Hematopoietic multipotent progenitor cell treated with erythropoietin and hydrocortisone succinate and interleukin-3 and kit ligand, for 15 days (in vitro differentiated cells): ENCODE data around the gene CNDP2.

ENCODE experiments used
- DNase-seq: peaks from one replicate; pipeline ENCODE4 v3.0.0-alpha.2; 2015; ENCODE audit warnings: low spot score

Gene CNDP2

GRCh38 chr18:74495581-74496507 is at the start of gene CNDP2:
CNDP2 (plus strand) TSS chr18:74496363; CDS start chr18:74499974, 3,611 bp downstream.
- DNase-seq: peak; percentile 93

- no peak for DNase-seq
These were observed 49.3 kb upstream of the CNDP2 start for GRCh38 chr18:74446631-74447403.

DNA sequence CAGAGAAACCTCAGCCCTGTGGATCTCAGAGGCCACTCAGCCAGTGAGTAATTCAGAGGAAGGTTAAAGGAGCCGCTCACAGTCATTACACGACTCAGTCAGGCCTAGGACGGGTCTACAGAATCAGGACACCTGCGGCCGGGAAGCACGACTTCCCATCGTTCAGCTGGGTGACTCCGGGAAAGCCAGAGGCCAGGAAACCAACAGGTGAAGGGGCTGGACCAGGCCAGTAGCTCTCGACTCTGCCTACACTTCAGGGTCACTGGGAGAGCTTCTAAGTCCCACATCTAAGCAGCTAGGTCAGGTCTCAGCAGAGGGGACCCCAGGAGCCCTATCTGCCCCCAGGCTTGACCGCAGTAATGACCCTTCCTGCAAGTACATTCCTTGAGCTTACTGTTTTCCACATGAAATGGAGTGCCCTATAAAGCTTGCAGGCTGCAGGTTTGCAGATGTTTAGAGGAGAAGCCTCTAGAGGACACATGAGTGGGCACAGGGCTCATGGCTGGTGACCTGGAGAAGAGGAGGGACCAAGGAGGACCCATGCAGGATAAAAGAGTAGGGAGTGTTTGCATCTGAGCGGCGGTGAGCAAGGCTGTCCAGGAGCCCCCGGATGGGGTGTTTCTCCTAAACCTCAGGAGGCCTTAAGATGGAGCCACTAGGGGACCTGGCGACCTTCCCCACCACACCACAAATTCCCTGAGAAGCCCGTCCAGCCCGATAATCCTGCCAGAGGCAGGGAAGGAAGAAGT is 48.6 kb upstream of the CNDP2 start:
- DNase-seq: no peak

DNA sequence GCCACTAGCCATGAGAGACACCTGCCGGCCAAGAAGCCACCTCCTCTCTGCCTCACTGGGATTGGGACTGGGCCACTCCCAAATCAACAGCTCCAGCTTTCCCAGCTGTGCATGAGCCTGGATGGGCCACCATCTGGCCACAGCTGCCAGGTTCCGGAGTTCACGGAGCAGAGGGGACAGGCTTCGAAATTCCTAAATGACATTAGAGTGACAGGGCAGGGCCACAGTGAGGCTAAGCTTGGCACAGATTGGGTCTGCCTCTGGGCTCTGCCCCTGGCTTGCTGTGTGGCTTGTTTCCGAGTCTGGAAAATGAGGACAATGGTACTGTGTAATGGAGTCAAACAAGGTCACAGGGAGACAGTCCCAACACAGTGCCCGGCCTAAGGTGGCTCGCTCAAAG is 45.5 kb upstream of the CNDP2 start:
- no peak for DNase-seq

DNA sequence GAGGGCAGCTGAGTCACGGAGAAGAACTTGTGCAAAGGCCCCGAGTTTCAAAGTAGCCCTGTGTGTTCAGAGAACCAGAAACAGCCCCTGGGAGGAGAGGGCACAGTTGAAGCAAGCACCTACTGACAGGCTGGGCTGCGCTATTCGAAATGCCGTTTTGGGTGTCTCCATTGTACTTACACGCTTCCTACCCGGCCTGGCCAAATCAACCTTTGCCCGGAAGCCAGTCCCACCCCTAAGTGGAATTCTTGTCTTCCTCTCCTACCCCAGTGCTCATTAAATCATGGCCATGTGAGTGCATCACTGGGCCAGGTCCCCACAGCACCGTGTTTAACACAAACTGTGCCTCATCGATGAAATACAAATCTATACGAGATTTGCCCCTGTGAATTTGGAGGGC is 45.0 kb upstream of the CNDP2 start:
- DNase-seq: no peak

DNA sequence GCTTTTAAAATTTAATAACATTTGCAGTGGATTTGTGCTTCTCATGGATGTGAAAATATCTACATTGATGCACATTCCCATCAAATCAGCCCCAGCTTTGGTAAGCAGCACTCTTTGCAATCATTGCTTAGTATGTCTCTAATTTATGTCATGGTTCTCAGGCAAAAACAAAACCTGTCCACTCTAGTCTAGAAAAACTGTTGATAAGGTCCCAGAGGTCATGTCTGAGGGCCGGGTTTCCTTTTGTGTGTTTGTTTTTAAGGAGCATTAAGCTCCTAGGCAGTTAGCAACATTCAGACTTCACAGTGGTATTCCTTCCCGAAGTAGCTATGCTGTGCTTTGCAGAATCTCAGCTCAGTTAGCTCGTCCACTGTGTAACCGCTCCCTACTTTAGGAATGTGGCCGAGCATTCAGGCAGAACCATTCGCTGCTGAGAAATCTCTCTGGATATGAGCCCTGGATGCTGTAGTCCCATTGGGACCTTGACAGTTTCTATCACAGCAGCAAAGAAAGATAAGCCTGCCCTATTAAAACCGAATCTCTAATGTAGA is 43.1 kb upstream of the CNDP2 start:
- DNase-seq: no peak

GRCh38 chr18:74453642-74454198 is 42.4 kb upstream of the CNDP2 start:
- no peak for DNase-seq

DNA sequence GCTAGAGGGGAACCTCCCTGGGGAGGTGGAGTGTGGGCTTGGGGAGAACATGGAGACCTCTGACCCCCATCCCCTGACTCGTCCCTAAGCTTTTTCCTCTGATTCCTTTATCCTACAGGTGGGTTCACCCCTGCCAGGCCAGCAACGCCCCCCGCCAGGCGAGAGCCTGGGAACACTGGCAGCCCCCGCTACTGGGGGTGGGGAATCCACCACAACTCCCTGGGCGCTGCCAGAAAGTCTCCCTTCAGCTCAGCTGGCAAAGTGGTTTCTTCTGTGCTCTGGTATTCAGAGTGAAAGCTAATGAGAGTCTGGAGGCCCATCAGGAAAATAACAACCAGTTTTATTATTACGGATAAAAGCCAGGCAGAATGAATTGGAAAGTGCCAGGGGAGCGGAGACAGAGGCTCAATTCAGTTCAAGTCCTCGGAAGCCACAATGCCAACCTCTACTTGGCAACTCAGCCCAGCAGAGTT is 41.8 kb upstream of the CNDP2 start:
- no peak for DNase-seq

- no peak for DNase-seq
These were observed 40.8 kb upstream of the CNDP2 start for GRCh38 chr18:74455386-74455785.

DNA sequence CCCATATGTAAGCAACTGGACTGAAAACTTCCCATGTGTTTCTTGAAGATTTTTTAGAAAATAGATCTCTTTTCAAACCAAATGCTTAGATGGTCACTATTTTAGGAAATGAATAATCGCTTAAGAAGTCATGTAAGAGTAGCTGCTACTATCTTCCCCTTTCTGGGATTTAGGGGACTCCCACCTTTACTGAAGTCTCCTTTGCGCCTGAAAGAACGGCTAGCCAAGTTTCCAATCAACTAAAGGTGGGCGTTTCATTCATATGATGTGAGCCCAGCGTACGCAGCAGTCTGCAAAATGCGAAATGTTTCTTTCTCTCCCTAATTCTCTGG is 40.2 kb upstream of the CNDP2 start:
- DNase-seq: no peak

DNA sequence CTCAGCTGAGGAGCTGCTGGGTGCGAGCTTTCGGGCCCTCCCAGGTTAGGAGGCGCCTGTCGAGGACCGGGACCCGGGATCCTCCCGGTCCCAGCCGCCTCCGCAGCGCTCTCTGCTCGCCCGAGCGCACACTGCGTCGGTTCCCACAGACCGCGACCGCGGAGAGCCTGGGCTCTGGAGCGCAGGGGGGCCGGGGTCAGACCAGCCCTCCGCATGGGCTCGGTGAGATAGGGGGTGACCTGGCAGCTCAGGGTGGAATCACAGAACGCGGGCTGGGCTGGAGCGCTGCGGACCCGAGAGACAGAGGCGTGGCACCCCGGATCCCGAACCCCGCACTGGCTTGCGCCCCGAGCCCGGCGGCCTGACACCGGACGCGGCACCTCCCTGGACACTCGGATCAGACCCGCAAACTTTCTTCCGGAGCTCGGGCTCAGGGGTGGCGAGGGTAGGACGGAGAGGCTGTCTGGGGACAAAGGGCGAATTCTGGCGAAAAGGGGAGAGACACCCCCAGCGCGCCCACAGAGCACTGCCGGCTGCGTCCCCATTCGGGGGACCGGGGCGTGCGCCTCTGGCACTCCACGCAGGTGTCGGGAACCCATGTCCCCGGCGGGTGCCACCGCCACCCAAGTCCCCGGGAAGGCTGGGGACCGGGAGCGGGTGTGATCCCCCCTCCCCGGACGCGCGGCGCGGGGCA is 39.7 kb upstream of the CNDP2 start:
- no peak for DNase-seq

DNA sequence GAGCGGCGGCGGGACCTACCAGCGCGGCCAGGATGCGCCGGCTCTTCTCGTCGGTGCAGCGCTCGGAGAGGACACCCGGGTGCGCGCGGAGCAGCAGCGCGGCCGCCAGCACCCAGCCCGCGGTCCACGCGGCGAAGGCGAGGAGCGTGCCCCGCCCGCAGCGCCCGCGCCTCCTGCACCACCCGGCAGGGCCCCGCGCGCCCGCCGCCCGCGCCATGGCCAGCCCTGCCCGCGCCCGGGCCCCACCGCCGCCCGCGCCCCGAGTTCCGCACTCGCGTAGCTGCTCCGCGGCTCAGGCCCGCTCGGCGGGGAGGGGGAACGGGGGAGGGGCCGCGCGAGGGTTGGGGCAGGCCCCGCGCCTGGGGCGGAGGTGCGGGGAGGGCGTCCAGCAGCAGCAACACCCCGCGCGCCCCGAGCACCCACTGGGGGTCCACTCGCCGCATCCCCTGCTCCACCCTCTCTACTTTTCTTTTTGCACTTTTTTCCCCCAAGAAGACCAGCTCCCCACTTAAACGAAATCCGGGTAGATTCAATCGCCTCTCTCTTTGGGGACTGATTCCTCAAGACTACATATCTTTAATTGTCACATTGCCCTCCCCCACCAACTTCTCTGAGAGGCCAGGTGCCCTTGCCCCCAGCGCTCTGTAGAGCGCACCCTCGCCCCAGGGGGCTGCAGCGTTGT is 39.0 kb upstream of the CNDP2 start, which contains the start of gene DIPK1C:
Gene DIPK1C (minus strand): TSS at position 266 of the 682 bp plus-strand sequence. CDS start 49 bp downstream, at position 217.
- DNase-seq: no peak

DNA sequence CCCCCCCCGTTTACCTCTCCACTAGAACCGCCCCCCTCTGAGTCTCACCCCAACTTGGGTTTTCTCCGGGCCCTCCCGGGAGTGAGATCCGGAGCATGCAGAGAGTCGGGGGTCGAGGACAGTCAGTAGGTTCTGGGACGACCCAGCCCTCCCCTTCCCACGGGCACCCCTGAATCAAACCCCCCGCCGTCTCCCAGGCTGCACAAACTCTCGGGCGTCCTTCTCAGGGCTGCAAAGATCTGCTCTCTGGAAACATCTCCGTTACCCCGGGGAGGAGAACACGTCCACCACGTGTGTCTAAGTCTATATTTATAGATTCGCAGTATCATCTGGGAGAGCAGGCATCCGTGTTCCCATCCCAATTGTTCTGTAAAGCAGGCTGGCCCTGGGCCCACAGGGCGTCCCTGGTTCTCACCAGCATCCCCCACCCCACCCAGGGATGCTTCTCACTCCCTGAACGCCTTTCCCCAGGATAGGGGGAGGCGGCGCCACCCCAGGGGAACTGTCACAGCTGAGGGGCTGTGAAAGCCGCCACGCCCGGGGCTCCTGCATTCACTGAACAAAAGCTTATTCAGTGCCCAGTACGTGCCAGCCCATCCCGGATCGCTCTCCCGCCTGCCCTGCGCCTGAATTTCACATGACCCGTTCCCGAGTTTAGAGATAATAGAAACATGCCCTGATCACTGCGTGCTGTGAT is 38.3 kb upstream of the CNDP2 start:
- no peak for DNase-seq

DNA sequence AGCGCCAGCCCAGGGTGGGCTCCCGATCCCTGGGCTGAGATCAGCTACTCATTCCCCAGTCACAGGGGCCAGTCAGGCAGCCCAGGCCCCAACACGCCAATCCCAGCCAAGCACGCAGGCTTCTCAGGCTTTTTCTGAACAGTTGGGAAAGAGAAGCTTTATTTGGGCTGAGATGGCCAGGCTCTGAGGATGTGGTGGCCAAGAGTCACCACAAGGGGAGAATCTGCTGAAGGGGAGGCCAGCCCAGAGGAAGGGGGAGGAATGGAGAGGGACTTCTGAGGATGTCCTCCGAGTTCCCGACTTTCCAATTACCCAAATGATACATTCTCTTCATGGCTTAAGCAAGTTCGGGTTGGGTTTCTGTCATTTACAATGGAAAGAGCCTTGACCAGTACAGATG is 36.3 kb upstream of the CNDP2 start:
- no peak for DNase-seq

DNA sequence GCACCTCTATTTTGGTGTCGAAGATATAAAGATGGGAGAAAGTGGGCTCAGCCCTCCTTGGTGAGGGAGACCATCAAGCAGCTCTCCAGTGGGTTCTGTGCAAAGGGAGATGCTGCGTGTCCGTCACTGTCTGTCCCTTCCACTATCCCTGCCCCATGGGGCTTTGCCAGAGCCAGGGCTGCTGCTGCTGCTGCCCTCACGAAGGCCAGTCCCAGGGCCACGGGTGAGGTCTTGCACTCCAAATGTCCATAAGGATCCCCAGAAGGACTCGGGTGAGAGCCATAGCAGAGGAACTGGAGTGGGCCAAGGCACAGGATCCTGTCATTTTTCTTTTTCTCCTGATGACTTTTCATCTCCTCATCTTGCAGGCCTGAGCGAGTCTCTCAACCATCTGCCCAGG is 35.3 kb upstream of the CNDP2 start:
- DNase-seq: no peak

- DNase-seq: no peak
These were observed 32.9 kb upstream of the CNDP2 start for GRCh38 chr18:74463254-74463653.

- DNase-seq: no peak
These were observed 32.2 kb upstream of the CNDP2 start for GRCh38 chr18:74463983-74464382.

DNA sequence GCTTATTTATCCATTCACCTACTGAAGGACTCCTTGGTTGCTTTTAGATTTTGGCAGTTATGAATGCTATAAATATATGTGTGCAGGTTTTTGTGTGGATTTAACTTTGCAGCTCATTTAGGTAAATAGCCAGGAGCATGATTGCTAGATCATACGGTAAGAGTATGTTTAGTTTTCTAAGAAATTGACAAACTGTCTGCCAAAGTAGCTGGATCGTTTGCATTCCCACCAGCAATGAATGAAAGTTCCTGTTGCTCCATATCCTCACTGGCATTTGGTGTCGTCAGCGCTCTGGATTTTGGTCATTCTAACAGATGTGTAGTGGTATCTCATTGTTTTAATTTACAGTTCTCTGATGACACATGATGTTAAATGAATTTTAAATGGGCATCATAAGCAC is 30.4 kb upstream of the CNDP2 start:
- no peak for DNase-seq

DNA sequence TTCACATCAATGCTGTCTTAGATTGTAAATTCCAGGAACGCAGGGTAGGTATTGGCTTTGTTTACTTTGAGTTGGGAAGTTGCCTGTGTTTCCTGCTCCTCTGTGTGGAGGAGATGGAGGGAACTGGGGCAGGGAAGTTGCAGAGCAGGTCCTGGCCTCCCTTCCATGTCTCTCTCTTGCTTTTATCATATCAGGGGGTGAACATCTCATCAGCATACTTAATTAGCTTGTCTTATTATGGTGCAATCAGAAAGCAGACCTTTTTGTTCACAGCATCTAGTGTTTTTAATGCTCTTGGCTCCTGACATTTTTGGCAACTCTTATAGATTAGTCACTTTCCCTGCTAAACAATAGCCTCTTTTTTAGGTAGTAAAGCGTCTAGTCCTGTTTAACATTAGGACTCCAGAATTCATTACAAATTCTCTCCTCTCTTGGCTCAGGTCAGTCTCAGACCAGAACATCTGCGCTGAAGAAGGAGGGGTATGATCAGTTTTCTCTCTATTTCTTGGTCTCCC is 27.6 kb upstream of the CNDP2 start:
- no peak for DNase-seq

GRCh38 chr18:74472312-74472711 is 23.9 kb upstream of the CNDP2 start:
- no peak for DNase-seq
